ENCODE data around the gene SLC6A11. TPM values are rescaled to one million over a fixed set of nuclear protein-coding genes. Genes with fewer than 3 reads are reported as not detected.

Gene SLC6A11
- total and polyA plus RNA-seq, 2 of the 13 experiments (the other 11 are each of a cell fraction or from before 2014, with no cell fraction given): 17.9 to 34.5 TPM

- Histone ChIP-seq H3K9me3 (ENCODE audit: low read length) (no peaks in the 10 kb centered on the region), H3K36me3 (replicated peaks in 1 of 2; ENCODE audit: control insufficient read depth in 1 of 2, insufficient read depth in 2 of 2, low read length in 2 of 2) (no peaks in the 10 kb centered on the region), H3K4me1 (ENCODE audit: insufficient read depth, low read length) (peaks cover 14% of the 10 kb centered on the region), H3K27me3 (ENCODE audit: control insufficient read depth in 1 of 2, insufficient read depth in 2 of 2, low read length in 2 of 2) (peaks cover 3 to 29% of the 10 kb centered on the region in 2 experiments; a peak in 3 of 5 replicates), H4K20me1 (ENCODE audit: insufficient read depth, low read length) (no peaks in the 10 kb centered on the region), H3K4me3 (replicated peaks in 1 of 3; ENCODE audit: insufficient read depth in 1 of 3, low read depth in 2 of 3, low read length in 3 of 3) (no peak overlapping the region), H3K79me2 (ENCODE audit: insufficient read depth, low read length) (no peaks in the 10 kb centered on the region), H2AFZ (ENCODE audit: low read length) (no peak overlapping the region), H3K4me2 (ENCODE audit: low read depth, low read length) (no peak overlapping the region), H3K27ac (ENCODE audit: extremely low read length, insufficient read depth, low read length) (no peak overlapping the region), H3K9ac (ENCODE audit: insufficient read depth, low read depth, low read length) (no peak overlapping the region)
- 0 out of 2 replicates have a peak, but pooled peaks have one; percentile 18 for TF ChIP-seq FOXO4 (CRISPR knock-in tag; conservative IDR thresholded peaks at IDR 0.05)
- no peak for TF ChIP-seq NAIF1 (CRISPR knock-in tag; IDR thresholded peaks at IDR 0.05; ENCODE audit: borderline replicate concordance)
- intact Hi-C loops (cut with micrococcal nuclease; ENCODE audit: unreplicated experiment) (no loop called here), in situ Hi-C loops (cut with HindIII; ENCODE audit: extremely low pct_ligation_motif_present, low pct_unique_long_range_greater_than_20kb) (no loop called here)
- ChIA-PET CTCF (ENCODE audit: low intra/inter-chr PET ratio, low total read pairs) (no interaction called here), POLR2A (no interaction called here)
- 21% methylated on average over 7 of the region's 7 CpGs for WGBS (ENCODE audit: low lambda C conversion rate)
- BruUV-seq (replicated peaks): no TSS peak
- DNase-seq (ENCODE audit: low spot score): no peak
- no peak for FAIRE-seq
- no peak for ATAC-seq
These were observed 173.0 kb downstream of the SLC6A11 start for GRCh38 chr3:10988991-10989484.

Other genes with a start within 250 kb of the SLC6A11 start
- gene SLC6A1, start 176.5 kb downstream of the SLC6A11 start, total RNA-seq (2016; rRNA removed; fragmentation: Illumina TruSeq; extraction: Trizol): not detected in 2 replicates
- 0.04 TPM in 1 of 2 replicates, not detected in the other for gene SLC6A1, start 176.5 kb downstream of the SLC6A11 start, polyA plus RNA-seq (2011; rRNA removed)

Measured in HepG2 (cell line).